RWPE2 (cell line): Measurements from ENCODE around the gene POU6F1.
A peak's percentile ranks its signal among the peaks of the same experiment; 100 is the strongest.

Source experiments
- ATAC-seq: fragments of 200-7000 bp; cut with Tn5 transposase; 3 replicates; pipeline ENCODE4 v1.9.1; 2021; ENCODE audit warnings: low read depth
- DNase-seq: peaks from one replicate; pipeline ENCODE4 v3.0.0-alpha.2; 2020; ENCODE audit warnings: low spot score
- H3K27ac ChIP-seq: fragments of 450-650 bp; 2 replicates; pipeline ENCODE4 v1.5.1; 2017; ENCODE audit warnings: mild to moderate bottlenecking; ENCODE audit not compliant: poor library complexity, severe bottlenecking
- H3K27me3 ChIP-seq: fragments of 250-450 bp; sonication (Bioruptor Pico); 2 replicates; pipeline ENCODE4 v1.5.1; 2021; ENCODE audit warnings: mild to moderate bottlenecking, moderate library complexity; ENCODE audit not compliant: insufficient read depth, poor library complexity, severe bottlenecking
- H3K36me3 ChIP-seq: fragments of 250-450 bp; sonication (Bioruptor Pico); 2 replicates; pipeline ENCODE4 v1.5.1; 2020; ENCODE audit warnings: low read depth, mild to moderate bottlenecking, moderate library complexity
- H3K4me1 ChIP-seq: fragments of 250-450 bp; sonication (Bioruptor Pico); 2 replicates; pipeline ENCODE4 v1.5.1; 2021; ENCODE audit warnings: mild to moderate bottlenecking, moderate library complexity; ENCODE audit not compliant: insufficient read depth, poor library complexity, severe bottlenecking
- H3K4me3 ChIP-seq: fragments of 250-450 bp; sonication (Bioruptor Pico); 2 replicates; pipeline ENCODE4 v1.5.1; 2021; ENCODE audit warnings: mild to moderate bottlenecking, moderate library complexity; ENCODE audit not compliant: severe bottlenecking
- H3K9me3 ChIP-seq: fragments of 250-450 bp; sonication (Bioruptor Pico); 2 replicates; pipeline ENCODE4 v1.5.1; 2021; ENCODE audit warnings: mild to moderate bottlenecking, moderate library complexity; ENCODE audit not compliant: severe bottlenecking
- TF ChIP-seq, protein P1 (sequence below): fragments of 450-650 bp; IDR thresholded peaks from one replicate; pipeline ENCODE4 v1.5.1; 2017; ENCODE audit warnings: mild to moderate bottlenecking, moderate library complexity; ENCODE audit not compliant: poor library complexity, severe bottlenecking

POU6F1 gene

DNA sequence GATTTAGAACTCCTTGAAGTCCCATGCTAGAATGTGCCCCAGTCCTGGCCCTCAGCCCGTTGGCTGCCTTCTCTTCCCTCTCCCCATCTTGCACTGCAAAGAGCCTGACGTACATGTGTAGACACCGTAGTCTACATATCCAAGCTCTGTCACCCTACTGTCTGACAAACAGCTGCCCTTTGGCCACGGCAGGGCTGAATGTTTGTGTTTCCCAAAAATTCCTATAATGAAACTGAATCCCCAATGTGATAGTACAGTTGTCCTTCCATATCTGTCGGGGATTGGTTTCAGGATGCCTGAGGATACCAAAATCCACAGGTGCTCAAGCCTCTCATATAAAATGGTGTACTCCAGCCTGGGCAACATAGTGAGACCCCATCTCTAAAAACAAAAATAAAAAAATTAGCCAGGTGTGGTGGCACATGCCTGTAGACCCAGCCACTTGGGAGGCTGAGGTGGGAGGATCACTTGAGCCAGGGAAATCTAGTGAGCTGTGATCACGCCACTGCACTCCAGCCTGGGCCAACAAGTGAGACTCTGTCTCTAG, 32.6 kb downstream of the POU6F1 start:
- Histone ChIP-seq H3K4me3 (no peak overlapping the region), H3K36me3 (no peaks in the 10 kb centered on the region), H3K9me3 (no peaks in the 10 kb centered on the region), H3K4me1 (no peaks in the 10 kb centered on the region), H3K27ac (no peak overlapping the region), H3K27me3 (no peaks in the 10 kb centered on the region)
- ATAC-seq: no peak
- no peak for DNase-seq
- TF ChIP-seq, protein P1, sequence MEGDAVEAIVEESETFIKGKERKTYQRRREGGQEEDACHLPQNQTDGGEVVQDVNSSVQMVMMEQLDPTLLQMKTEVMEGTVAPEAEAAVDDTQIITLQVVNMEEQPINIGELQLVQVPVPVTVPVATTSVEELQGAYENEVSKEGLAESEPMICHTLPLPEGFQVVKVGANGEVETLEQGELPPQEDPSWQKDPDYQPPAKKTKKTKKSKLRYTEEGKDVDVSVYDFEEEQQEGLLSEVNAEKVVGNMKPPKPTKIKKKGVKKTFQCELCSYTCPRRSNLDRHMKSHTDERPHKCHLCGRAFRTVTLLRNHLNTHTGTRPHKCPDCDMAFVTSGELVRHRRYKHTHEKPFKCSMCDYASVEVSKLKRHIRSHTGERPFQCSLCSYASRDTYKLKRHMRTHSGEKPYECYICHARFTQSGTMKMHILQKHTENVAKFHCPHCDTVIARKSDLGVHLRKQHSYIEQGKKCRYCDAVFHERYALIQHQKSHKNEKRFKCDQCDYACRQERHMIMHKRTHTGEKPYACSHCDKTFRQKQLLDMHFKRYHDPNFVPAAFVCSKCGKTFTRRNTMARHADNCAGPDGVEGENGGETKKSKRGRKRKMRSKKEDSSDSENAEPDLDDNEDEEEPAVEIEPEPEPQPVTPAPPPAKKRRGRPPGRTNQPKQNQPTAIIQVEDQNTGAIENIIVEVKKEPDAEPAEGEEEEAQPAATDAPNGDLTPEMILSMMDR: no peak

DNA sequence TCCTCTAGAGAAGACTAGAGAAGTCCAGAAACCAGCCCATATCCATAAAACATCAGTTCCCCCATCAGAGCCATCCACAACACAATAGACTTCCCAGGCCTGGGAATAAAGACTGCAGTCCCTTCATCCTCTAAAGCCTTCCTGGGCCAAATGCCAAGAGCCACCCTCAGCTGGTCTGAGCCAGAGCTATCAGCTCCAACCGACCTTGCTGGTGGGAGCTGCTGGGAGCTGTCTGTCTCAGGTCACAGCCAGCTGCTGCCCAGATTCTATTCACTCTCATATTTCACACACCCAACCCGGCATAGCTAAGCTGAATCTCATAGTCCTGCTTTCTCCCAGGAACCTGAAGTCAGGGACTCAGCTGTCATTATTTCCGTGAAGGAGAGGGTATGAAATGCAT, 34.0 kb downstream of the POU6F1 start:
- DNase-seq (no peak), ATAC-seq (peak; percentile 38; the same call in 1 of the 3 replicates)
- Histone ChIP-seq H3K27ac (no peak overlapping the region), H3K36me3 (no peaks in the 10 kb centered on the region), H3K4me1 (no peaks in the 10 kb centered on the region), H3K4me3 (no peak overlapping the region), H3K27me3 (no peaks in the 10 kb centered on the region), H3K9me3 (no peaks in the 10 kb centered on the region)
- TF ChIP-seq, protein P1: no peak

DNA sequence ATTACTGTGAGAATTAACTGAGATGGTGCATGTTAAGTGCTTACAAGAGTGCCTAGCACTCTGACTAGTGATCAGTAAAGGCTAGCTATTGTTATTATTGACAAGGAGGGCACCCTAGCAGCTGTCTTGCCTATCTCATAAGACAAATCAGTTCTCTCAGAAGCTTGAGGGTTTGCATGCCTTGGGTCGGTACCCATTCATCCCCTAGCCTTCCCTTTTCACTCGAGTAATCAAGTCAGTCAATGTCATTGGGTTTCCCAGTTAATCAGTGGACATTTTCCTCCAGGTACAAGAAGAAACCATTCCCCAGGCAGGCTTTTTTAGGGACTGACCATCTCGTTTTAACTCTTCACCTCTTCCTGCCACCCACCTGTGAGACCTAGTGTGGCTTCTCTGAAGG, 34.5 kb downstream of the POU6F1 start:
- H3K36me3 ChIP-seq: no peaks in the 10 kb centered on the region
- no peak for ATAC-seq
- H3K27me3 ChIP-seq: no peaks in the 10 kb centered on the region
- H3K27ac ChIP-seq: no peak overlapping the region
- no peaks in the 10 kb centered on the region for H3K4me1 ChIP-seq
- no peak for DNase-seq
- H3K4me3 ChIP-seq: no peak overlapping the region
- no peaks in the 10 kb centered on the region for H3K9me3 ChIP-seq
- TF ChIP-seq, protein P1: no peak

DNA sequence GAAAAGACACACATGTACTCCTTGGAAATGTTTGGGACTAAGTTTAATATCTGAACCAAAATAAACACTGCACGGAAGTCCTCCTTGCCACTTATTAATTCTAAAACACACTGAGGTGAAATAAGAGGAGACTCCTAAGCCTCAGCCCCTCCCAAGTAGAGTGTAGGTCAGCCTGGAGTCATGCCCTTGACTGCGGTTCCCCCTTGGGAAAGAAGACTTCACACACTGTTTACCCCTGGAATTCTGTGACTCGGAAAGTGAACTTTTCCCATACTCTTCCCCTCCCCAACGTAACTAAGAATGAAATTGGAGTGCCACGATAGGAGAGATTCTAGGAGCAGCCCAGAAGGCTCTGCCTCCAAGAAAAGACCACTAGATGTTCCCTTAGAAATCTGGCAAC, 36.3 kb downstream of the POU6F1 start:
- Histone ChIP-seq H3K9me3 (no peaks in the 10 kb centered on the region), H3K4me3 (no peak overlapping the region), H3K27ac (no peak overlapping the region), H3K36me3 (no peaks in the 10 kb centered on the region), H3K4me1 (no peaks in the 10 kb centered on the region), H3K27me3 (no peaks in the 10 kb centered on the region)
- TF ChIP-seq, protein P1: no peak
- ATAC-seq: no peak
- no peak for DNase-seq

DNA sequence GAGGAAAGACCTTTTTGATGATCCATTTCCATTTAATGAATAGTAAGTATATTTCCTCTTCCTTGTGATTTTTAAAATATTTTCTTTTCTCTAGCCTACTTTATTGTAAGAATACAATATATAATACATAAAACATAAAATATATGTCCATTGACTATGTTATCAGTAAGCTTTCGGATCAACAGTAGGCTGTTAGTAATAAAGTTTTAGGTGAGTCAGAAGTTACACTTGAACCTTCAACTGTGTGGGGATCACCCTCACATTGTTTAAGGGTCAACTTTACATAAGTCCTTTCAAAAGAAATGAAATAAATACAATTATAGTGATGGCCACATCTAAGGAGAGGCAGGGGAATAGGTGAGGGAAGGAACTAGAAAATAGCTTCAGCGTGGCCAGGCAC, 40.0 kb downstream of the POU6F1 start:
- Histone ChIP-seq H3K27ac (no peak overlapping the region), H3K9me3 (no peaks in the 10 kb centered on the region), H3K4me3 (no peak overlapping the region), H3K27me3 (no peaks in the 10 kb centered on the region), H3K4me1 (no peaks in the 10 kb centered on the region), H3K36me3 (no peaks in the 10 kb centered on the region)
- DNase-seq (no peak), ATAC-seq (no peak)
- TF ChIP-seq, protein P1: no peak
